Pancreas (tissue), 10 donors: Measurements from ENCODE around the gene ARNT2. TPM values are rescaled to one million over a fixed set of nuclear protein-coding genes. Genes with fewer than 3 reads are reported as not detected.

Experiments used
- ATAC-seq, 4 donors: fragments of 200-7000 bp; cut with Tn5 transposase; one replicate each; pipeline versions ENCODE4 v1.8.0 to v1.9.1; 2020; ENCODE audit warnings: mild to moderate bottlenecking in 4 of 4, moderate library complexity in 4 of 4
- DNase-seq, 6 donors: peaks; one replicate each; pipeline ENCODE4 v3.0.0-alpha.2; 2020
- FAIRE-seq: peaks from 2 replicates; lab custom pipeline; 2012; peaks lifted over from hg19 to GRCh38; lab: Jason Lieb, UNC
- H3K27ac ChIP-seq, 4 donors: fragments of 200-600 bp; sonication (generic); 1 replicate in 3 of 4; 2 replicates in 1 of 4; pipeline versions ENCODE4 v1.5.0 to v1.8.0; 2020
- H3K27me3 ChIP-seq, 4 donors: fragments of 200-600 bp; one replicate each; pipeline ENCODE4 v1.8.0; 2021
- H3K36me3 ChIP-seq, 3 donors: fragments of 200-600 bp; sonication (generic) in 1 of 3; one replicate each; pipeline versions ENCODE4 v1.5.0 to v1.8.0; 2020 to 2021
- H3K4me1 ChIP-seq, 3 donors: fragments of 200-600 bp; one replicate each; pipeline ENCODE4 v1.8.0; 2021
- H3K4me3 ChIP-seq, 4 donors: fragments of 200-600 bp; sonication (generic) in 2 of 4; one replicate each; pipeline versions ENCODE4 v1.5.0 to v1.8.0; 2020 to 2021
- H3K9me3 ChIP-seq, 4 donors: fragments of 200-600 bp; one replicate each; pipeline ENCODE4 v1.8.0; 2021
- CTCF ChIP-seq, 4 donors: fragments of 200-600 bp; sonication (generic) in 3 of 4; IDR thresholded peaks; one replicate each; pipeline versions ENCODE4 v1.5.0 to v1.8.0; 2021; ENCODE audit warnings: antibody characterized with exemption in 4 of 4
- WGBS, 2 donors: extraction: QIAGEN DNeasy Blood & Tissue Kit; methylation state at CpG; one replicate each; pipeline ENCODE4 v1.1.7; 2013; 5-methylcytosine and 5-hydroxymethylcytosine counted together
- intact Hi-C, 3 donors: fragments of 100-400 bp; cut with DNase I; formaldehyde crosslinking; loops; one replicate each; pipeline versions ENCODE4 v1.11.1 to v1.14.2; 2022
- polyA plus RNA-seq, 2 donors: library from polyadenylated mRNA; stranded (reverse); fragments of 200-250 nt; gene quantifications; one replicate each; pipeline ENCODE4 v1.2.3, GENCODE V29; 2013
- total RNA-seq, 6 donors: library from RNA; stranded (reverse); fragmentation: NEBNext Ultra II Directional in 4 of 6; extraction: Animal tissue kit (Norgen Biotek cat#: 25700) in 4 of 6; gene quantifications; one replicate each; pipeline versions ENCODE4 v1.2.1 to v1.2.4, GENCODE V29; 2021 to 2023
- donor health status: healthy with polysubstance abuse.
- donor health status: DM: no; HTN: no; CAD: no; lungs with moderate emphysema.
- donor health status: DM: no; HTN: no; CAD: no.
- donor health status: control.
- donor health status: control.
- donor health status: Bipolar disorder and iron deficiency.
- donor health status: DM: yes; HTN: yes; CAD: no.
- donor health status: DM: no; HTN: no; CAD: no.
- donor health status: DM: no; HTN: no; CAD: no.
- donor health status: DM: yes; HTN: yes; CAD: no.

ARNT2 gene
- total and polyA plus RNA-seq, 8 donors: 2.1 to 18.1 (median 5.4) TPM

- no peak overlapping the region for H3K4me3 ChIP-seq
- intact Hi-C loops: no loop called here
- no peak for TF ChIP-seq CTCF (IDR thresholded peaks at IDR 0.05)
- H3K27ac ChIP-seq: no peak overlapping the region
- no peaks in the 10 kb centered on the region for H3K4me1 ChIP-seq
- DNase-seq: no peak
- WGBS, 2 donors: 71 to 73% methylated on average over 7 of the region's 7 CpGs
- no peaks in the 10 kb centered on the region for H3K27me3 ChIP-seq
- H3K9me3 ChIP-seq: no peaks in the 10 kb centered on the region
- ATAC-seq: no peak
- no peak for FAIRE-seq
- H3K36me3 ChIP-seq: no peaks in the 10 kb centered on the region
These were observed 37.5 kb downstream of the ARNT2 start for GRCh38 chr15:80441714-80442113.

- WGBS, 2 donors: 89 to 93% methylated on average over 6 of the region's 6 CpGs
- Histone ChIP-seq H3K9me3 (no peaks in the 10 kb centered on the region), H3K4me3 (no peak overlapping the region), H3K27ac (no peak overlapping the region), H3K4me1 (no peaks in the 10 kb centered on the region), H3K27me3 (no peaks in the 10 kb centered on the region), H3K36me3 (no peaks in the 10 kb centered on the region)
- DNase-seq: no peak
- no peak for ATAC-seq
- no peak for FAIRE-seq
- intact Hi-C loops: no loop called here
- TF ChIP-seq CTCF (IDR thresholded peaks at IDR 0.05): no peak
These were observed 38.7 kb downstream of the ARNT2 start for GRCh38 chr15:80442728-80443403.

GRCh38 chr15:80444680-80445251 is 40.6 kb downstream of the ARNT2 start:
- no peak for ATAC-seq
- no peak for TF ChIP-seq CTCF (IDR thresholded peaks at IDR 0.05)
- intact Hi-C loops: no loop called here
- H3K4me1 ChIP-seq: no peaks in the 10 kb centered on the region
- FAIRE-seq: no peak
- no peaks in the 10 kb centered on the region for H3K36me3 ChIP-seq
- no peak for DNase-seq
- H3K9me3 ChIP-seq: no peaks in the 10 kb centered on the region
- no peaks in the 10 kb centered on the region for H3K27me3 ChIP-seq
- no peak overlapping the region for H3K27ac ChIP-seq
- H3K4me3 ChIP-seq: no peak overlapping the region
- 89 to 94% methylated on average over 4 of the region's 4 CpGs for WGBS, 2 donors

GRCh38 chr15:80445300-80446041 is 41.3 kb downstream of the ARNT2 start:
- H3K9me3 ChIP-seq: no peaks in the 10 kb centered on the region
- H3K27ac ChIP-seq: no peak overlapping the region
- no peaks in the 10 kb centered on the region for H3K4me1 ChIP-seq
- H3K4me3 ChIP-seq: no peak overlapping the region
- no peaks in the 10 kb centered on the region for H3K36me3 ChIP-seq
- DNase-seq (no peak), FAIRE-seq (no peak), ATAC-seq (no peak)
- intact Hi-C loops: no loop called here
- no peaks in the 10 kb centered on the region for H3K27me3 ChIP-seq
- 78 to 81% methylated on average over 13 of the region's 13 CpGs for WGBS, 2 donors
- TF ChIP-seq CTCF (IDR thresholded peaks at IDR 0.05): no peak
